ENCODE results near the gene RTF1. TPM values are rescaled to one million over a fixed set of nuclear protein-coding genes. Genes with fewer than 3 reads are reported as not detected.

RTF1 gene
- total RNA-seq: 10 to 100 TPM; 26.8 to 29.3 TPM

GRCh38 chr15:41416742-41417417 lies at the start of gene RTF1:
Gene RTF1, plus strand, starts transcription at chr15:41417095. Its CDS starts 21 bp downstream, at chr15:41417116.

GRCh38 chr15:41493205-41493901 lies 76.5 kb downstream of the RTF1 start, which contains the start of gene ITPKA:
Gene ITPKA, plus strand, starts transcription at chr15:41493874. Its CDS starts 54 bp downstream, at chr15:41493928.

GRCh38 chr15:41513506-41514227 lies 96.8 kb downstream of the RTF1 start, which contains the start of gene LTK:
Gene LTK, minus strand, starts transcription at chr15:41513827. Its CDS starts 118 bp downstream, at chr15:41513709.

Small RNA genes within 50 kb of the gene (small RNA-seq; reads per million reads assigned to genes)
- 0 reads per million in 2 donors for gene RNU6-1169P

Other genes starting within 250 kb of the RTF1 start
- under 1 TPM in 1 of 2 donors, not detected in 1; under 0.01 TPM for gene EXD1, start 186.3 kb upstream of the RTF1 start, total RNA-seq
- 10 to 100 TPM; 50.9 to 87.6 TPM for gene CHP1, start 185.8 kb upstream of the RTF1 start, total RNA-seq
- 10 to 100 TPM in 1 of 2 donors, 1 to 10 TPM in 1; 9.6 to 26.0 TPM for gene OIP5, start 84.5 kb upstream of the RTF1 start, total RNA-seq
- gene NUSAP1, start 84.2 kb upstream of the RTF1 start, total RNA-seq: 100 to 1,000 TPM in 1 of 2 donors, 10 to 100 TPM in 1; 73.3 to 114 TPM
- gene NDUFAF1, start 14.6 kb upstream of the RTF1 start, total RNA-seq: 10 to 100 TPM; 23.4 to 30.6 TPM
- under 1 TPM; 0.34 to 0.67 TPM for gene ITPKA, start 76.8 kb downstream of the RTF1 start, total RNA-seq
- gene LTK, start 96.7 kb downstream of the RTF1 start, total RNA-seq: under 1 TPM in 1 of 2 donors, not detected in 1; 0.34 TPM
- gene RPAP1, start 127.2 kb downstream of the RTF1 start, total RNA-seq: 10 to 100 TPM; 14.5 to 38.0 TPM
- 10 to 100 TPM in 1 of 2 donors, 1 to 10 TPM in 1; 9.6 to 21.6 TPM for gene TYRO3, start 142.1 kb downstream of the RTF1 start, total RNA-seq
- 10 to 100 TPM; 42.0 to 44.6 TPM for gene MGA, start 243.3 kb downstream of the RTF1 start, total RNA-seq